Measurements from ENCODE around the gene UBN1.
"Not testable (repeated sequence)": the region's sequence is repeated elsewhere in the genome, so short reads cannot be mapped to it uniquely, and the experiment has no call there.

UBN1 gene

GRCh38 chr16:4913130-4913773, 66.0 kb downstream of the UBN1 start:
- no peak for DNase-seq

GRCh38 chr16:4913774-4914525, 66.7 kb downstream of the UBN1 start:
- DNase-seq: no peak

- no peak for DNase-seq
Observed at GRCh38 chr16:4914528-4915225, 67.4 kb downstream of the UBN1 start.

GRCh38 chr16:4915226-4915761, 68.0 kb downstream of the UBN1 start:
- DNase-seq: no peak

- no peak for DNase-seq
Observed at GRCh38 chr16:4917117-4917516, 69.8 kb downstream of the UBN1 start.

- no peak for DNase-seq
Observed at GRCh38 chr16:4918781-4919251, 71.5 kb downstream of the UBN1 start.

- no peak for DNase-seq
Observed at GRCh38 chr16:4920826-4921225, 73.5 kb downstream of the UBN1 start.

- no peak for DNase-seq
Observed at GRCh38 chr16:4922721-4923342, 75.6 kb downstream of the UBN1 start.

- DNase-seq: no peak
Observed at GRCh38 chr16:4923853-4924252, 76.6 kb downstream of the UBN1 start.

- DNase-seq: no peak
Observed at GRCh38 chr16:4924593-4925292, 77.5 kb downstream of the UBN1 start.

GRCh38 chr16:4925293-4925607, 78.0 kb downstream of the UBN1 start:
- no peak for DNase-seq

GRCh38 chr16:4925791-4926190, 78.5 kb downstream of the UBN1 start:
- DNase-seq: no peak

GRCh38 chr16:4926928-4927327, 79.6 kb downstream of the UBN1 start:
- no peak for DNase-seq

GRCh38 chr16:4927661-4928060, 80.4 kb downstream of the UBN1 start:
- no peak for DNase-seq

- DNase-seq: no peak
Observed at GRCh38 chr16:4928227-4928626, 80.9 kb downstream of the UBN1 start.

- DNase-seq: not testable (repeated sequence)
Observed at GRCh38 chr16:4929619-4930018, 82.3 kb downstream of the UBN1 start.

- DNase-seq: no peak
Observed at GRCh38 chr16:4931381-4931780, 84.1 kb downstream of the UBN1 start.

All from NCI-H446 treated with DMSO at 0.1 percent for 48 hours (cell line).